OCI-LY3 (cell line): ENCODE data around the gene LPCAT3.
"Not testable (repeated sequence)": the region's sequence is repeated elsewhere in the genome, so short reads cannot be mapped to it uniquely, and the experiment has no call there.

ENCODE experiments used
- H2AFZ ChIP-seq: fragments of 200-600, 300-600 bp; shearing (Covaris generic); 2 replicates; pipeline ENCODE4 v1.6.0; 2014; ENCODE audit warnings: antibody characterized with exemption, low read depth, low read length
- H3K27ac ChIP-seq: fragments of 200-600, 300-600 bp; sonication (generic); 2 replicates; pipeline ENCODE4 v1.5.1; 2014; ENCODE audit warnings: mild to moderate bottlenecking, low read length, moderate library complexity, mixed read lengths
- H3K27me3 ChIP-seq: fragments of 200-600, 300-600 bp; sonication (generic); 2 replicates; pipeline ENCODE4 v1.6.1; 2014; ENCODE audit warnings: low read depth, low read length, mixed read lengths
- H3K36me3 ChIP-seq: fragments of 200-600, 300-600 bp; sonication (generic); replicated peaks from 2 replicates; pipeline ENCODE3; 2014; ENCODE audit warnings: low read depth, low read length, mixed read lengths
- H3K4me1 ChIP-seq: fragments of 300-600, 200-600 bp; sonication (generic); 2 replicates; pipeline ENCODE4 v1.6.1; 2014; ENCODE audit warnings: low read length, mixed read lengths
- H3K4me2 ChIP-seq: fragments of 200-600, 300-600 bp; sonication (generic); 2 replicates; pipeline ENCODE4 v1.6.1; 2014; ENCODE audit warnings: low read length, mixed read lengths
- H3K4me3 ChIP-seq: fragments of 300-600, 200-600 bp; sonication (generic); 2 replicates; pipeline ENCODE4 v1.5.1; 2014; ENCODE audit warnings: antibody characterized with exemption, mild to moderate bottlenecking, low read length, moderate library complexity
- H3K79me2 ChIP-seq: fragments of 300-600, 200-600 bp; shearing (Covaris generic); 2 replicates; pipeline ENCODE4 v1.6.1; 2014; ENCODE audit warnings: mild to moderate bottlenecking, low read length, mixed read lengths
- H3K9ac ChIP-seq: fragments of 300-600, 200-600 bp; shearing (Covaris generic); 2 replicates; pipeline ENCODE4 v1.6.0; 2014; ENCODE audit warnings: mild to moderate bottlenecking, low read length, moderate library complexity
- H3K9me3 ChIP-seq: fragments of 200-600, 300-600 bp; shearing (Covaris generic); 2 replicates; pipeline ENCODE4 v1.6.1; 2014; ENCODE audit warnings: low read length, mixed read lengths; ENCODE audit not compliant: insufficient read depth
- H4K20me1 ChIP-seq: fragments of 200-600, 300-600 bp; sonication (generic); 2 replicates; pipeline ENCODE4 v1.6.1; 2016; ENCODE audit warnings: low read length, mixed read lengths; ENCODE audit not compliant: insufficient read depth
- CTCF ChIP-seq: fragments of 200-600, 300-600 bp; sonication (generic); IDR thresholded peaks from 2 replicates; pipeline ENCODE4 v1.5.1; 2014; ENCODE audit warnings: antibody characterized with exemption, low read length, low read depth
- EZH2phosphoT487 ChIP-seq: fragments of 200-600 bp; shearing (Covaris generic); IDR thresholded peaks from 2 replicates; pipeline ENCODE4 v1.6.1; 2018; ENCODE audit warnings: antibody characterized with exemption, mixed run types, low read depth

The LPCAT3 gene

GRCh38 chr12:7013101-7013500, 5.2 kb downstream of the LPCAT3 start:
- no peaks in the 10 kb centered on the region for H3K79me2 ChIP-seq
- no peaks in the 10 kb centered on the region for H4K20me1 ChIP-seq
- no peak overlapping the region for H2AFZ ChIP-seq
- peaks cover 5% of the 10 kb centered on the region for H3K4me1 ChIP-seq
- H3K4me3 ChIP-seq, result no peak overlapping the region
- no peak overlapping the region for H3K9ac ChIP-seq
- peaks cover 14% of the 10 kb centered on the region for H3K36me3 ChIP-seq
- no peak overlapping the region for H3K27ac ChIP-seq
- no peaks in the 10 kb centered on the region for H3K9me3 ChIP-seq
- no peaks in the 10 kb centered on the region for H3K27me3 ChIP-seq
- TF ChIP-seq CTCF, result no peak
- TF ChIP-seq EZH2phosphoT487, result no peak
- H3K4me2 ChIP-seq, result no peak overlapping the region

- Histone ChIP-seq H3K9me3 (no peaks in the 10 kb centered on the region), H4K20me1 (no peaks in the 10 kb centered on the region), H3K9ac (no peak overlapping the region), H3K36me3 (peaks cover 17% of the 10 kb centered on the region), H3K27ac (no peak overlapping the region), H2AFZ (no peak overlapping the region), H3K4me1 (no peaks in the 10 kb centered on the region; the same call in 1 of the 2 replicates), H3K79me2 (no peaks in the 10 kb centered on the region), H3K4me3 (no peak overlapping the region), H3K27me3 (no peaks in the 10 kb centered on the region), H3K4me2 (no peak overlapping the region)
- TF ChIP-seq CTCF, result no peak
- no peak for TF ChIP-seq EZH2phosphoT487
Observed at GRCh38 chr12:7012024-7012607, 6.2 kb downstream of the LPCAT3 start.

DNA sequence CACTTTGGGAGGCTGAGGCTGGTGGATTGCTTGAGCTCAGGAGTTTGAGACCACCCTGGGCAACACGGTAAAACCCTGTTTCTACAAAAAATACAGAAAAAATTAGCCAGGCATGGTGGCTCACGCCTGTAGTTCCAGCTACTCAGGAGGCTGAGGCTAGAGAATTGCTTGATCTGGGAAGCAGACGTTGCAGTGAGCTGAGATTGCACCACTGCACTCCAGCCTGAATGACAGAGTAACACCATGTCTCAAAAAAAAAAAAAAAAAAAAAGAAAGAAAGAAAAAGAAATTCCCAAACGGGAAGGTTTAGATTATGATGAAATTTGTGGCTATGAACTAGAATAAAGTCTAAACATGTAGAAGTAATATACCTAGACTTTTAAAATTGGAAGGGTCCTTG, 6.9 kb downstream of the LPCAT3 start:
- not testable (repeated sequence) for H3K4me2 ChIP-seq, H3K9ac ChIP-seq, H3K27ac ChIP-seq, H3K4me1 ChIP-seq, H3K4me3 ChIP-seq, H3K9me3 ChIP-seq, H3K27me3 ChIP-seq, H3K79me2 ChIP-seq, H2AFZ ChIP-seq, H4K20me1 ChIP-seq
- H3K36me3 ChIP-seq, result peaks cover 22% of the 10 kb centered on the region

DNA sequence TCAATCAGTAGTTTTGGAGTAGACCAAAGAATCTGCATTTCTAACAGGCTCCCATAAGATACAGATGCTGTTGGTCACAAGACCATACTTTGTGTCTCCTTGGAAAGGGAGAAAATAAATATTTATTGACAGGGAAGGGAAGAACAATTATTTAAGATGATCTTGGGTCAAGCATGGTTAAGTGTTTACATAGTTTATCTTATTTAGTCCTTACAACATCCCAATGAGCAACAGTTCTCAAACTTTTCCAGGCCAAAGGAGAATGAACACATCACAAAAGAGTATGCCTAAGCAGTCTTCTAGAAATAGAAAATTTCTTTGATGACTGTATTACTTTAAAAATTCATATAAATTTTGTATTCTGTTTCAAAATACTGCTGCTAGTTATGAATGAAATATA, 8.8 kb downstream of the LPCAT3 start:
- H3K36me3 ChIP-seq, result peaks cover 26% of the 10 kb centered on the region
- no peaks in the 10 kb centered on the region for H3K9me3 ChIP-seq
- no peaks in the 10 kb centered on the region for H4K20me1 ChIP-seq
- H3K4me3 ChIP-seq, result no peak overlapping the region
- no peaks in the 10 kb centered on the region for H3K27me3 ChIP-seq
- no peaks in the 10 kb centered on the region for H3K79me2 ChIP-seq
- TF ChIP-seq CTCF (no peak), EZH2phosphoT487 (no peak)
- H2AFZ ChIP-seq, result no peak overlapping the region
- no peak overlapping the region for H3K4me2 ChIP-seq
- no peak overlapping the region for H3K9ac ChIP-seq
- H3K27ac ChIP-seq, result no peak overlapping the region
- H3K4me1 ChIP-seq, result 0 out of 2 replicates have a peak, but pooled peaks cover 3% of the 10 kb centered on the region

GRCh38 chr12:7008864-7009263, 9.4 kb downstream of the LPCAT3 start:
- H3K4me2 ChIP-seq, result no peak overlapping the region
- no peak overlapping the region for H3K4me3 ChIP-seq
- H3K36me3 ChIP-seq, result peaks cover 26% of the 10 kb centered on the region
- no peaks in the 10 kb centered on the region for H3K27me3 ChIP-seq
- H3K4me1 ChIP-seq, result 0 out of 2 replicates have a peak, but pooled peaks cover 3% of the 10 kb centered on the region
- H3K27ac ChIP-seq, result no peak overlapping the region
- H3K9ac ChIP-seq, result no peak overlapping the region
- no peaks in the 10 kb centered on the region for H3K9me3 ChIP-seq
- H4K20me1 ChIP-seq, result no peaks in the 10 kb centered on the region
- no peak overlapping the region for H2AFZ ChIP-seq
- H3K79me2 ChIP-seq, result no peaks in the 10 kb centered on the region
- TF ChIP-seq CTCF (no peak), EZH2phosphoT487 (no peak)
